Duodenal mucosa (tissue), 2 donors: ENCODE measurements around the gene CKAP5.

ENCODE experiments used
- H3K27ac ChIP-seq: one replicate; pipeline ENCODE4 v1.7.0; 2013; ENCODE audit warnings: low read depth, low read length
- H3K27me3 ChIP-seq, 2 donors: one replicate each; pipeline ENCODE4 v1.7.0; 2013; ENCODE audit warnings: low read length in 2 of 2, control low read depth in 1 of 2; ENCODE audit not compliant: insufficient read depth in 2 of 2, control insufficient read depth in 1 of 2
- H3K36me3 ChIP-seq, 2 donors: one replicate each; pipeline ENCODE4 v1.7.0; 2013; ENCODE audit warnings: low read length in 2 of 2, control low read depth in 1 of 2; ENCODE audit not compliant: insufficient read depth in 2 of 2, control insufficient read depth in 1 of 2
- H3K4me1 ChIP-seq, 2 donors: one replicate each; pipeline ENCODE4 v1.7.0; 2013; ENCODE audit warnings: low read length in 2 of 2, control low read depth in 1 of 2; ENCODE audit not compliant: insufficient read depth in 2 of 2, control insufficient read depth in 1 of 2
- H3K4me3 ChIP-seq, 2 donors: one replicate each; pipeline ENCODE4 v1.7.0; 2013; ENCODE audit warnings: low read length in 2 of 2, low read depth in 1 of 2
- H3K9ac ChIP-seq, 2 donors: one replicate each; pipeline ENCODE4 v1.7.0; 2013; ENCODE audit warnings: low read length in 2 of 2, low read depth in 1 of 2
- H3K9me3 ChIP-seq, 2 donors: one replicate each; pipeline ENCODE4 v1.7.0; 2013; ENCODE audit warnings: low read length in 2 of 2, control low read depth in 1 of 2; ENCODE audit not compliant: control insufficient read depth in 1 of 2

Gene CKAP5

GRCh38 chr11:46695345-46696211 is 150.5 kb downstream of the CKAP5 start:
- Histone ChIP-seq H3K4me3 (no peak overlapping the region), H3K27me3 (no peaks in the 10 kb centered on the region), H3K4me1 (peaks cover 14 to 23% of the 10 kb centered on the region in 2 donors), H3K27ac (no peak overlapping the region), H3K9ac (no peak overlapping the region), H3K9me3 (no peaks in the 10 kb centered on the region), H3K36me3 (peaks cover 27 to 51% of the 10 kb centered on the region in 2 donors)

- Histone ChIP-seq H3K27me3 (no peaks in the 10 kb centered on the region), H3K4me1 (peaks cover 14 to 22% of the 10 kb centered on the region in 2 donors), H3K9ac (no peak overlapping the region), H3K9me3 (no peaks in the 10 kb centered on the region), H3K27ac (no peak overlapping the region), H3K4me3 (no peak overlapping the region), H3K36me3 (peaks cover 27 to 59% of the 10 kb centered on the region in 2 donors)
These were observed 151.5 kb downstream of the CKAP5 start for GRCh38 chr11:46694607-46695006.

GRCh38 chr11:46694072-46694471 is 152.0 kb downstream of the CKAP5 start:
- Histone ChIP-seq H3K27ac (no peak overlapping the region), H3K4me3 (no peak overlapping the region), H3K9me3 (no peaks in the 10 kb centered on the region), H3K36me3 (peaks cover 27 to 61% of the 10 kb centered on the region in 2 donors), H3K27me3 (no peaks in the 10 kb centered on the region), H3K9ac (no peak overlapping the region), H3K4me1 (peaks cover 10 to 16% of the 10 kb centered on the region in 2 donors)

GRCh38 chr11:46693597-46694012 is 152.5 kb downstream of the CKAP5 start:
- H3K4me1 ChIP-seq = peaks cover 6 to 13% of the 10 kb centered on the region in 2 donors
- no peak overlapping the region for H3K27ac ChIP-seq

More at GRCh38 chr11:46693597-46694012, 152.5 kb downstream of the CKAP5 start:
- Histone ChIP-seq H3K9ac (no peak overlapping the region), H3K9me3 (no peaks in the 10 kb centered on the region), H3K36me3 (peaks cover 27 to 62% of the 10 kb centered on the region in 2 donors), H3K27me3 (no peaks in the 10 kb centered on the region), H3K4me3 (no peak overlapping the region)
